GM19463 (cell line): ENCODE results near the gene KIF2C.
"Not testable (repeated sequence)": the region's sequence is repeated elsewhere in the genome, so short reads cannot be mapped to it uniquely, and the experiment has no call there.

Source experiments
- ATAC-seq: cut with Tn5 transposase; IDR thresholded peaks from one replicate; pipeline ENCODE4 v1.9.1; 2021; ENCODE audit warnings: mild to moderate bottlenecking, moderate library complexity; ENCODE audit not compliant: unreplicated experiment

KIF2C gene

DNA sequence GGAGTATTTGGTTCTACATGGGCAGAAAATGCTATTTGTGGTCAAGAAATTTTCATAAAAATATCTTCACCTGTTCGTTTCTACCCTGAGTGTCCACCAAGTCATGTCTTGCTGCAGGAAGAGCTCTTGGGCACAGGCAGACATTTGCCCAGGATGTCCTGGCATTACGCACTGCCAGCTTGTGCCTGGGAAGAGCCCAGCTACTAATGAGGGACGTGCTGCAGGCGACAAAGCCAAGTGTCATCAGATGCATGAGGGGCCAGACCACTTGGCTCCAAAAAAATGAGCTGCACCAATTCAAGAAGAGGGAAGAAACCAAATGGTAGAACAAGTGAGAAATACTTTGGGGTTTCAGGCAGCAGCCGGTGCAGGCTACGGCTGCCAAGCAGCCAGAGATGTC is 21.5 kb upstream of the KIF2C start:
- ATAC-seq = no peak

DNA sequence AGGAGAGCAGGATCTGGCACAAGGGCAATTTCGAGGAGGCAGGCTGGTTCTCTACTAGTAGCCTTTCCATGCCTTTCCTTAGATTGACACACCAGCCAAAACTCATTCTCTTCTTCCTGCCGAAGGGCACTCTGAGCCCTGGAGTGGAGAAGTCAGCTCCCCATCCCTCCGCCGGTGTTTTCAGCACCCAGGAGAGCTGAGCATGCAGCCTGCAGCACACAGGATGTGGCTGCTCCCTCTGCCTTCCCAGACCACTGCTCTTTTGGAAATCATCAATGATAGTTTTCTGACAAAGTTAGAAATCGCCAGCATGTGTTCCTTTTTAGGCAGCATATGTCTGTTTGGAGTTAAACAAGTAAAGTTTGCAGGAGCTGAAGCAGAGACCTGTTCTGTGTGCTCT is 20.3 kb upstream of the KIF2C start:
- no peak for ATAC-seq

GRCh38 chr1:44720281-44720680 is 19.4 kb upstream of the KIF2C start:
- ATAC-seq = no peak

- peak; percentile 67 for ATAC-seq
These were observed 17.9 kb upstream of the KIF2C start for GRCh38 chr1:44721485-44722361.

DNA sequence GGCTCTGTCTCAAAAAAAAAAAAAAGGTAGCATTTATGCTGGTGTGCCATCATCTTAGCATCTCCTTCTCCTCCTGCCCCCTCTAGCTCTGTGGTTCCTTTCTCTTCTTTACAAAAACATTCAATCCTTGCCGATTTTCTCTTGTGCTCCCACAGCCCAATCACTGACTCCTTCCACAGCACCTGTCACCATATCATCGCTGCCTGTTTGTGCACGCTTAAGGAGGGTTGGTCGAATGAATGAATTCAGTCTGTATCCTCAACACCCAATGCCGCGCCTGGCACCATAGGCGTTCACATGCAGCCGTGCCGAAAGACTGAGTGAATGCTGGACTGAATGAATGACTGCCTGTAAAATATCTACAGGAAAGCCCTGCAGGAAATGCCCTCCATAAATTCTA is 16.6 kb upstream of the KIF2C start:
- ATAC-seq = no peak

GRCh38 chr1:44723496-44724295 is 15.9 kb upstream of the KIF2C start:
- ATAC-seq = no peak

DNA sequence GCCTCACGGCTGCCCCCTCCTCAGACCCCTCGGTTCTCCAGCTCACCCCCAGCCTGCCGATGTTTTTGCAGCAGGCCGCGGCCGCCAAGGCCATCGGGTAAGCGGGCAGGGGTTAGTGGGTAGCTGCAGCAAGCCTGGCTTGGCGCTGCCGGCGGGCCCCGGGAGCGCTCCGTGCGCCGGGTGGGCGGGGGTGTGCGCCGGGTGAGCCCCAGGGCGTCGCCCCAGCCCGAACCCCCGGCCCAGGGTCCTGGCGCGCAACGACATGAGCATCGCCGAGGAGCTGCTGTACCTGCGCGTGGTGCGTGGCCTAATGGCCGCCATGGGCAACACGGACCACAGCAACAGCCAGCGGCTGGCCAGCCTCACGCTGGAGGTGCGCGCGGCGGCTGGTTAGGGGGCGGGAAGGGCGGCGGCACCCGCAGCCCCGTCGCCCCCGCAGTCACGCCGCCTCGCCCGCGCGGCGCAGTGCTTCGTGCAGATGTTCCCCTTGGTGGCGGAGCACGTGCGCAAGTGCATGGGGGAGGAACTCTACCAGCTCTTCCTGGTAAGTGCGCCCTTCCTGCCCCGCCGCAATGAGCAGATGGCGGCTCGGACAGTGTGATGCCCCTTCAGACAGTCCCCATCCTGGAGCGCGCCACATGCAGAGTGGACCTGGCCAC is 15.2 kb upstream of the KIF2C start:
- no peak for ATAC-seq

DNA sequence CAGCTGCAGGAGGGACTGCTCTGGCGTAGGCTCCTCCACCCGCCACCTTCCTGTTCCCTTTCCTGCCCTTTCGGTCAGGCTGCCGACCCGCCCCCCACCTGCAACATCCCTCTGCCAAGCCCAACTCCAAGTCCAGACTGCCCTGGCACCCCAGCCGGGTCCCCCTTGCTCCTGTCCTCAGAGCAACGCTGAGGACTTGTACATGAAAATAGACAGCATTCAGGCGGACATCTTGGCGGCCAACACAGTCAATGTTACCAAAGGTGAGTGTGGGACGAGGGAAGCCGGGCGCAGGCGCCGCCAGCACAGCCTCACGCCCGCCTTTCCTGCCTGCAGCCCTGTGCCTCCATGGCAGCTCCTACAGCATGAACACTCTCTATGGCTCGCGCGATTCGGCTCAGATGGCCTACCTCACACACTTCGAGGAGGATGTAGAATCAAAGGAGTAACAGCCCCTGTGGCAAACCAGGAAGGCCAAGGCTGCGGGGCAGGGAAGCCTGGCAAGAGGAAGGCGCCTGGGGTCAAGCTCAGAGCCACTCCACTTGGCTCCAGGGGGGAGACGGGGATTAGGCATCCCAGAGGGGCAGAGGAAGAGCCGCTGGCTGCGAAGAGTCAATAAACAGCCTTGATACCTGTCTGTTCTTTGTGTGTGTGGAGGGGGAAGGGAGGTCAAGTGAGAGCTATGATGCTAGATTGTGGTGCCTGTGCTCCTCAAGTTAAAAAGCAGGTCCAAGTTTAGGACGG is 14.5 kb upstream of the KIF2C start:
- no peak for ATAC-seq

DNA sequence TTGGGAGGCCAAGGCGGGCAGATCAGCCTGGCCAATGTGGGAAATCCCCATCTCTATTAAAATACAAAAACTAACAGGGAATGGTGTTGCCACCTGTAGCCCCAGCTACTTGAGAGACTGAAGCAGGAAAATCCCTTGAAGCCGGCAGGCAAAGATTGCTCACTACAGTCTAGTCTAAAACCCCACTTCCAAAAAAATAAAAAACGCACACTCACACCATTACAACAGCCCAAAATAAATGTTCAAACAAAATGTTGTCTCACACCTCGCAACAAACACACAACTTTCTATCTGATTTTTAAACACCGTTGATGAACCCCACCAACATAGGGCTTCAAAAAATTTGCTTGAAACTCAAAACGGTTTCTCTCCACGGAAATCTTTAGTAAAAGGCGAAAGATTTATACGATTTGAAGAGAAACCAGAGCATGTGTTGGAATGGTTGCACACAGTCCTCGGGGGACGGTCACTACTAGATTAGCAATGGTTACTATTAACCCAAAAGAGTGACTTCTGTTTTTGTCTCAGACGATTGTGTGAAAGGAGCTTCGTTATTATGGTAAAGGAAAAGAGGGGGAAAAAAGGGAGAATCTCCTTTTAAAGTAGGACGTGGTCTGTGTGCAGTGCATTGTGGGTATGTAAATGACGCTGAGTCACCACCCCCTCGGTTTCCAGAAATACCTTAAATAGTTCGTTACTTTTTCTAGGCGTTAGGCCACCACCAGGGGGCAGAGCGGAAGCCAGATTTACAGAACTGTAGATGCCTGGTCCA is 8.7 kb upstream of the KIF2C start, which contains the start of gene RNU5D-1:
RNU5D-1 (minus strand) TSS at position 430 of the 772 bp plus-strand sequence.
- peak; percentile 70 for ATAC-seq

DNA sequence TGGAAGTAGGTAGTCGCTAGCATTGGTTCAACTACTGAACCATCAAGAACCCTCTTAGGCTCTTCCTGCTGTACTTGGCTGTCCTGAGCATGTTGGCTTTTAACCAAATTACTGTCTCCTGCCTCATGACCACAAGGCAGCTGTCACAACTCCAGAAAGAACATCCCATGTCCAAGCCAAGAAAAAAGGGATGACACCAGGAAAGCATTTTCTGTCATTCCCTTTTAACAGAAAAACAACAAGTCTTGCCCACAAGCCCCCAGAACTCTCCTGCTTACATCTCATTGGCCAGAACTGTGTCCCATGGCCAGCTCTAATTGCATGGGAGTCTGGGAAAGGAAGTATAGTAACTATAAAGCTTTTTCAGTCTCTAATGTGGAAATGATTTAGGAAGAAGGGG is 6.3 kb upstream of the KIF2C start:
- ATAC-seq = no peak

DNA sequence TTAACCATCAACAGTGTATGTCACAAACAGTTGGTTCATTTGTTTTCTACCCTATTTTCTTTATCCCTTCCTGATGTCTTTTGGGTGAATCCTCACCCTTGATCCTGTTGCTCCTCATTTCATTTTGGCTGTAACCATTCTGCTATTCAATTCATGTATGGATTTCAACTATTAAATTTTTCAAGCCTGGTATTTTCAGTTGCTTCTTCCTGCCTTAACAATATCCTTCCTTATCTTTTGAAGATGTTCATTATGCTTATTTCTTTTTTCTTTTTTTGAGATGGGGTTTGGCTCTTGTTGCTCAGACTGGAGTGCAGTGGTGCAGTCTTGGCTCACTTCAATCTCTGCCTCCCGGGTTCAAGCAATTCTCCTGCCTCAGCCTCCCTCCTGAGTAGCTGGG is 5.9 kb upstream of the KIF2C start:
- ATAC-seq = no peak

GRCh38 chr1:44735992-44736391 is 3.6 kb upstream of the KIF2C start:
- no peak for ATAC-seq

DNA sequence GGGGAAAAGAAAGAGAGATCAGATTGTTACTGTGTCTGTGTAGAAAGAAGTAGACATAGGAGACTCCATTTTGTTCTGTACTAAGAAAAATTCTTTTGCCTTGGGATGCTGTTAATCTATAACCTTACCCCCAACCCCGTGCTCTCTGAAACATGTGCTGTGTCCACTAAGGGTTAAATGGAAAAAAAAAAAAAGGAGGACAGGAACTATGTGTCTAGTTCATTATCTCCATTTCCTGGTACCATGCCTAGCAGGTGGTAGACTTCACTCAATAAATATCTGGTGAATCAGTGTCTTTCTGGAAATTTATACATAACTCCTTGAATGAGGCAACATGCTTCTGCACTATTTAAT is 707 bp upstream of the KIF2C start:
- ATAC-seq = not testable (repeated sequence)

DNA sequence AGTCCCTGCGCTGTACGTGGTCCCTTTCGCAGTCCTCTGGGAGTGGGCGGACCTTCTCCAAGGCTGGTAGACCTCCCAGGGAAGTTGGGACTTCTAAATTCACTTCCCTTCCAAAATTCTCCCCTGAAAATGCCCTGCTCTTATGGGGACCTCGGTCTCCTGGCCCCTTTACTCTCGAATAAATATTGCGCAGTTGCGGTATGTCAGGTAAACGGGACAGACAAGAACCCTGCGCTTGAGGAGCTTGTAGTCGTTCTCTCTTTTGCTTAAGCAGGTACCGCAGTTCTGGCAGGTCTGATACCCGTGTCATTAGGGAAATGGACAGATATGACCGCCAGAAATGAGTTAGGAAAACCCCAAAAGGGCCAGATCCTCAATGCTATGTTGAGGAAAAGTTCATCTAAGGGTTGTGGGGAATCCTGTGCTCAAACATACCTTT is 561 bp downstream of the KIF2C start:
- no peak for ATAC-seq

- no peak for ATAC-seq
These were observed 3.6 kb downstream of the KIF2C start for GRCh38 chr1:44743211-44743610.

DNA sequence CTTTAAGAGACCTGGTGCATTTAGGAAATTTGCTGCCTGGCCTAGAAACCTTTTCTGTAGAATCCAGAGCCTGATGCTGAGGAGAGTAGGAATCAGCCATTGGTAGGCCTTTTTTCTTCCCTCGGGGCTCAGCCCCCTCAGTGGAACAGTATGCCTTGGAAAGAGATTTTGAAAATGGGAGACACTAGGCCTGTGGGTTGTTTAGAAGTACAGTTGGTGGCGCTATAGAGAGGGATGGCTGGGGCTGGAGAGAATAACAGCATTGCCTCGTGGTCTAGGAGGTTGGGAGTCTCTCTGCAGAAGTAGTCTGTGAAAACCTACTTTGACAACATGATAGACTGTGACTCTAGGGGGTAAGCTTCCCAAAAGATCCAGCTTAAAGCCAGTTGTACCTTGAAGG is 8.2 kb downstream of the KIF2C start:
- no peak for ATAC-seq

GRCh38 chr1:44757420-44757819 is 17.8 kb downstream of the KIF2C start:
- ATAC-seq = no peak

GRCh38 chr1:44759077-44759476 is 19.4 kb downstream of the KIF2C start:
- no peak for ATAC-seq

- ATAC-seq = no peak
These were observed 21.2 kb downstream of the KIF2C start for GRCh38 chr1:44760876-44761275.

- not testable (repeated sequence) for ATAC-seq
These were observed 26.8 kb downstream of the KIF2C start for GRCh38 chr1:44766421-44766820.
